ENCODE data around the gene NRXN2. TPM values are rescaled to one million over a fixed set of nuclear protein-coding genes. Genes with fewer than 3 reads are reported as not detected.

Gene NRXN2
- total RNA-seq, 1 donor from 2014 or later = 3.5 TPM

DNA sequence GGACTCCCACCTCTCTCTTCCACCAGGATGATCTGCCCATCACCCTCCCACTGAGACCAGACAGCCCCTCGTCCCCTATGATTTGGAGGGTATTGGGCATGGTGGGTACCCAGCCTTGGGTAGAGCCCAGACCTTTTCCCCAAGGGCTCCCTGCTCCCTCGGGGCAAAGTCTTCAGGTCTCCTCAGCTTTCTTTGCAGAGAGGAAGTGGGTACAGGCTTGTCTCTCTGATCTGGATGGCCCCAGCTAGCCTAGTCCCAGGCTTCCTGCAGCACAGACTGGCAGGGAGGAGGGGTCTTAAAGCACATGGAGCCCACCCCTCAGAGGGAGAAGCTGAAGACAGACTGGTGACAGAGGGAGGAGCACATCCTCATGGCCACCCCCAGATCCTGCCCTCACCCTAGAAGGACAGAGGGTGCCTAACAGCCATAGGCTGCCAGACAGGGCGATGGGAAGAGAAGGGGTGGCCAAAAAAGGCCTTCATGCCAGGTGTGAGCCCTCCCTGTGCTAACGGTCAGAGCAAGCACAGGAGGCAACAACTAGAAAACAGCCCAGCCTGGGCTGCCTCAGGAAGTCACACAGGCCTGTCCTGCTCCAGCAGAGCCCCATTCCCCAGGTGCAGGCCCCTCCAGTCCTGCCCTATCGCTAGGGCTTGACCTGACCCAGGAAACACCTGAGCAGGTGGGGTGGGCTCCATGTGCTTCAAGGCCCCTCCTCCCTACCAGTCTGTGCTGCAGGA is 101.5 kb downstream of the NRXN2 start:
- DNase-seq (ENCODE audit: low spot score) = no peak
- intact Hi-C loops (cut with DNase I) = no loop called here

DNA sequence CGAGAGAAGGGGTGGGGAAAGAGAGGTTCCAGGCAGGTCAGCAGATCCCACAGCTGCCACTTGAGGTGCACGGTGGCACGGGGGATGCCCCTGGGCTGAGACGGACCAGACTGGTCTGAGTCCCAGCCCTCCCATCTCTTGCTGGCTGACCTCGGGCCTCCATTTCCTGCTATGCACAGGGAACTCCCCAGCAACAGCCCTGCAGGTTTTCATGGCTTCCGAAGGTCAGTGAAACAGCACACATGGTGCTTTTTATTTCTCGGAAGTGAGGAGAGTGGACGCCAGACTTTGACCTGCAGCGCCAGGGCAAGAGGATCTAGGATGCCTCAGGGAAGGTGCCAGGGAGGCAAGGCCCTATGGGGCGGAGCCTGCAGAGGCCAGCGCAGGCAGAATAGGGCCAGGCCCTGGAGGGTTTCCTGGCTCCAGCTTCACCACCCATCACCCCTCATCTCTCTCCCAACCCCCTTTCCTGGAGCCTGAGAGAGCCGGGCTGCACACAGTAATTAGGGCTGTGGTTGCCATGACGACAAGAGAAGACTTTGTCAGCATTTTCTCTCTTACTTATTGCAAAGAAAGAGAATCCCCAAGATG is 102.5 kb downstream of the NRXN2 start:
- intact Hi-C loops (cut with DNase I) = no loop called here
- DNase-seq (ENCODE audit: low spot score) = no peak

DNA sequence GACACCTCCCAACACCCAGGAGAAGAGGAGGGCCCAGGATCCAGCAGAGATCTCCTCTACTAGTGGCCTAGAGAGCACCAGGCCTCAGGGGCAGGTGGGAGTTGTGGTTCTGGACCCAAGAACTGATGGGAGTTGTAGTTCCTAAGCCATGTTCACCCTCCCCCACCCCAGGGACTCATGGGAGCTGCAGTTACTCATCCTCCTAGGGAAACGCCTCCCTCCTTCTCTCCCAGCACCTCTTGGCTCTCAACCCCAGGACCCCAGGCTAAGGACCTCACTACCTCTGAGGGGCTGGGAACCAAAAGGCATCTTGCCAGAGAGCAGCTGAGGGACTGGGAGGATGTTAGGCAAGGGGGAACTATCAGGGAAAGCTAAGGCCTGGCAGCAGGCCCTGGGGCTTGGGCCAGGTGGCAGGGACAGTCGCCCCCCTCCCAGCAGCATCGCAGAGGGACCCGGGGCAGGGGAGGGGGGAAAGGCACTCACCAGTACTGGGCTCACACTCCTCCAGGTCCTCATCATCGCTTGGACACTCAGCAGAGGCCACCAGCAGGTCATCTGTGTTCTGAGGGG is 103.1 kb downstream of the NRXN2 start:
- intact Hi-C loops (cut with DNase I) = no loop called here
- DNase-seq (ENCODE audit: low spot score) = no peak

DNA sequence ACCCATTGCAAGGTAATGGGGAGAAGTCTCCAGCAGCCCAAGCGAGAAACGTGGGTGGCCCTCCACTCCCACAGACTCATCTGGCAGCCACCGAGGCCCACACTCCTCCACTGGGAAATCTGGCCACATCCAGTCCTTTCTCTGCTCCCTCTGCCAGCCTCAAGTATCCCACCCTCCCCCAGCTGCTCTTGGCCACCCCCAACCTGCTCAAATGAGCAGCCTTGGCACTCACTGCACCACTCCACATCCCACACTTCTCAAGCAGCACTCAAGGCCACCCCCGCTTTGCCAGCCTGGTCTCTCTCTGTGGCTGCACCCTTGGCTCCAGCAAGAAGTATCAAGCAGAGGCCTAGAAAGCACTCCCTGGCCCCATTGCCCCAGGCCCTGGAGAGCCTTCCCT is 103.8 kb downstream of the NRXN2 start:
- DNase-seq (ENCODE audit: low spot score) = no peak

DNA sequence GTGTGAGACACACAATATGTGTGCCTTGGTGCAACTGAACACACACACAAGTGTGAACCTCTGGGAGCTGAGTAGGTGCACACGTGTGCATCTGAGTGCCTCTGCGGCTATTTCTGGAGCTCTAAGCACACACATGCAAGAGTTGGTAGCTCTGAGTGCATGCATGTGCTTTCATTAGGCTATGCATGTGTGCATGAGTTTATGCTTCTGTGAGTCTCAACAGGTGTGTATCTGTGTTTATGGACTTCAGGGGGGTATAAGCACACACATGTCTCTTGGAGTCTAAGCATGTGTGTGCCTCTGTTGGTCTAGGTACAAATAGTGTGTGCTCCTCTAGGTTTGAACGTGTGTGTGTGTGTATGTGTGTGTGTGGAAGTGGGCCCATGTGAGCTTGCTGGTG is 106.2 kb downstream of the NRXN2 start:
- intact Hi-C loops (cut with DNase I) = no loop called here

More for the DNA sequence above, 103.8 kb downstream of the NRXN2 start:
- intact Hi-C loops (cut with DNase I) = no loop called here

DNA sequence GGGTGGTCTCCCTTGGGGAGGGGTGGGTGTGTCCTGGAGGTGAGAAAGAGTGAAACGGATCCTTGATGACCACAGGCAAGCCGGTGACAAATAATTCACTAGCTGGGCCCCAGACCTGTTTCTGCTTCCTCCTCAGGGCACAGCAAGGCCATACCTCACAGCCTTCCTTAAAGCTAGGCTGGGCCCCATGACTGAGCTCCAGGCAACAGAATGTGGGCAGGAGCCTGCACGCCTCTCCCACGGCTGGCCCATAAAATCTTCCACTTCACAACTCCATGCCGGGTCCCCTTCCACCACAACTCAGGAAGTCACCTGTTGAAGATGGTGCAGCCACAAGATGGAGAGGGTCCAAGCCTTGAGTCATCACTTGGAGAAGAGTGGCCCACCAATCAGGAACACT is 108.1 kb downstream of the NRXN2 start:
- no peak for DNase-seq (ENCODE audit: low spot score)
- intact Hi-C loops (cut with DNase I) = no loop called here

More for the DNA sequence above, 106.2 kb downstream of the NRXN2 start:
- DNase-seq (ENCODE audit: low spot score) = no peak

DNA sequence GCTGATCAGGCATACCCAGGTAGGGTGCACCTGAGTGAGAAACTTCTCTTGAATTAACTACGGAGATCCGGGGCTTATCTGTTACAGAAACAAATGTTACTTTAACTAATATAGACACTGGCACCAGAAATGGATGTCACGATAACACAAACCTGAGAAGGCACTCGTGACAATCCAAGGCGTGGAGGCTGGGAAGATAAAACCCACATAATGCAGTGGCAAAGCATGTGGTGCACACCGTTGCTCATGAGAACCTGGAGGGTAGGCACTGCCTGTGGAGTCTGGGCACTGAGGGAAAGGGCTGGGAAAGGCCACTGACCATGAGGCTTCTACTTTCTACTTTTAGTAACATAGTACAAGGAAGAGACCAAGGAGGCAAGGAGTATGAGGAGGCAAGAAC is 109.3 kb downstream of the NRXN2 start:
- intact Hi-C loops (cut with DNase I) = no loop called here

DNA sequence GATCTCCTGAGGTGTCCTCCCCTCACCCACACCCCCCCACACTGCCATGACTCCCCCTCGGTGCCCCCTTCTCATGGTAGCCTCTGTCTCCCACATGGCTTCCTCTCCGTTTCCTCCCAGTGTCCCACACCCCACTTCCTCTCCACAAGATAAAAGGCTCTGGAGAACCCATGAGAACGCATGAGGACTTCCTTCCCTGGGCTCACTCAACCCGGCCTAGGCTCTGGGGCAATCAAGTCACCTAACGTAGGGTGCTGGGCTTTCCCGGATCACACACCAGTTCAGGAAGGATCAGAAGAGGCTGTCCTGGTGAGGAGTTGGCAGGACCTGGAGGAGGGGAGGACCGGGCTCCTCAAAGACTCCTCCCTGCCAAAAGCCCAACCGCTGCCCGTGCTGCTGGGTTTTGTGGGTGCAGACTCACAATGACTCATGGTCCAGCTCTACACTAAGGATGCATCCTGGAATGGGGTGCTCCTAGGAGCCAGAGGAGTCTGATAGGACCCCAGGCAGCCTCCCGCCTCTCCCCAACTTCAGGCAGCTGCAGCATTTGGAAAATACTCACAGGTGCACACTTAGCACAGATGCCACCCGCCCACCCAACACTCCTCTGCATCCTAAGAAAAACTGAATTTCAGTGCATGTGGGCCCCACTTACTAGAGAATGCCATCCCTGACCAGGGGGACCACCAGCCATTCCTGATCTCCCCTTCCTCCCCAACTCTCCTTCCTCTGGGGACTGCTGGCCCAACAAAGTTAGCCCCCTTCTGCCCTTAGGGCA is 110.9 kb downstream of the NRXN2 start:
- no peak for DNase-seq (ENCODE audit: low spot score)
- intact Hi-C loops (cut with DNase I) = no loop called here

More for the DNA sequence above, 109.3 kb downstream of the NRXN2 start:
- DNase-seq (ENCODE audit: low spot score) = no peak

DNA sequence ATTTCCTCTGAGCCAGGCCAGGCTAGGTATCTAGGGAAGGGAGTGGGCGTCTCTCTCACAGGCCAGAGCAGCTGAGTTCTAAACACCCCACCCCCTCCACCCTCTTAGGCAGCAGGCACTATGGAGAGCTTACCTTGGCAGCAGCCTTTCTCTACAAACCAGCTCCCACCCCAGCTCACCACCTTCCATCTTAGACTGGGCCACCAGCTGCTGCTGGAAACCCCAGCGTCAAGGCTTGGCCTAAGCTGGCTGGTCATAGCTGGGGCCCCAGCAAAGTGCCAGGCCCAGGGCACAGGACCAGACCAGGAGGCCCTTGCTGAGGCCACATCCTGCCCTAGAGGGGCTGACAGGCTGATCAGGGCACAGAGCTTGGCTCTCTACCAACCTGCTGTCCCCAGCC is 111.8 kb downstream of the NRXN2 start:
- intact Hi-C loops (cut with DNase I) = no loop called here
- DNase-seq (ENCODE audit: low spot score) = no peak

DNA sequence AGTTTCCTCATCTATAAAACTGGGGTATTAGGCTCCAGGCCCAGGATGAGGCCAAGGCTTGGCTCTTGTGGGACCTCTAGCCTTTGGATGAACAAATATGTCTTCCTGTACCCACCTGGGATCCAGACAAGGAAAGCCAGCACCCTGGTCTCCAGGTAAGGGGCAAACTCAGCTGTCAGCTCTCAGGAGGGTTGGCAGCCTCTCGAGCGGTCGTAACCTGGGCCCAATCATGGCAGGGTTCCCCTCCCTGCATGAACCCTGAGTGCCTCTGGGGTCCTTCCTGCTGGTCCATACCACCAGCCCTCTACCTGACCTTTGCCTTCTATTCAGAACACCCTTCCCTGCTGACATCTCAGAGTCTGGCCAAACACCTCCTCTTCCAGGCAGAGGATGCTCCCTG is 112.4 kb downstream of the NRXN2 start:
- no peak for DNase-seq (ENCODE audit: low spot score)

DNA sequence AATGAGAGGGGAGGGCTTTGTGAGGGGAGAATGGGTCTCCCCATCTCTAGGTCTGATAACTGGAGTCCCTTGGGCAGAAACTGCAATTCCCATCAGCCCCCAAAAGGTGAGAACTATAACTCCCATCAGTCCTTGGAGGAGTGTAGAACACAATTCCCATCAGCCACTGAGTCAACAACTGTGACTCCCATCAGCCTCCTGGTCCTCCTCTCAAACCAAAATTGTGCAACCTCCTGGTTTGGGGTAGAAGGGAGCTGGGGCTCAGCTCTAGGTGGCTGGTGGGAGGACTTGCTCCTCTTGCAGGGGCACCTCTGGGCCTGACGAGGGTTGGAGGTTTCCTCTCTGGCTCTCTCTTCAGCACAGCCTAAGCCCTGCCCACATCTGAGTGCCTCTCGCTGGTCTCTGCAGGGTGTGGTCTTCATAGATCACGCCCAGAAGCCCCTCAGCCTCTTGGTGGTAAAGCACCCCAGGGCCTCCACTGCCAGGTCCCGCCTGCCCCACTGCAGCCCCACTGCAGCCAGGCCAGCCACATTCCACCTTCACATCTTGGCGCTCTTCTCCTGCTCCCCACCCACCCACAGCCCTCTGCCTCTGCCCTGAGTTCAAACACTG is 113.5 kb downstream of the NRXN2 start:
- DNase-seq (ENCODE audit: low spot score) = no peak
- intact Hi-C loops (cut with DNase I) = no loop called here

More for the DNA sequence above, 112.4 kb downstream of the NRXN2 start:
- intact Hi-C loops (cut with DNase I) = no loop called here

DNA sequence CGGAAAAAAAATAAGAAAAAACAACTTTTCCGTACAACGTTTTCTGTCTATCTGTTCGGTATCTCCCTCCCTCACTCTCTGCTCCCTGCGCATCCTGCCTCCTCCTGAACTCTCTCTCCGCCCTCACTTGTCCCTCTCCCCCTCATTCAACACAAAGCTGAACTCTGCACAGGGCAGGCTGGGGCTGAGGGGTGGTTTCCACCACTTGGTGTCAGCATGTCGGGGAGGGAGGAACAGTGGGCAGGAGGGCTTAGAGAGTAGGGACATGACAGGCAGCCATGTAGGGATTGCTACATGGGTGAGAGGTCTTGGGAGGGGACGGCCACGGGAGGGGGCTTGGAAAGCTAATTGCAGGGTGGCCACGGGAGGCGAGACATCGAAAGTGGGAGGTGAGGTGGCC is 114.4 kb downstream of the NRXN2 start:
- intact Hi-C loops (cut with DNase I) = no loop called here
- no peak for DNase-seq (ENCODE audit: low spot score)

DNA sequence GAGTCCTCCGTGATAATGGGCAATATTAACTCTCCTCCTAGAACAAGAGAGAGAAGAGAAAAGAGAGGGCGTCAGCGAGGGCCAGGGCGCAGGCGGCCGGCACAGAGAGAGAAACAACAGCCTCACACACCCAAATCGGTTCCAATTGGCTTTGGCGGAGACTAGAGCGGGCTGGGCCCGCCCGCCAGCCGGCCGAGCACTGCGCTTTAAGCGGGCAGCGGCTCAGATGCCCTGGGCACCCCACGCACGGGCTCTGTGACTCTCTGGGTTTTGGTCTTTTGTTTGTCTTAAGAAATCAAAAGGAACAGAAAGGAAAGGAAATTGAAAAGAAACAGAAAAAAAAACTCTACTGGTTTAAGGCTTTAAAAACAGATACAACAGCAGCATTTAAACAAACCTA is 115.0 kb downstream of the NRXN2 start:
- intact Hi-C loops (cut with DNase I) = no loop called here
- no peak for DNase-seq (ENCODE audit: low spot score)

DNA sequence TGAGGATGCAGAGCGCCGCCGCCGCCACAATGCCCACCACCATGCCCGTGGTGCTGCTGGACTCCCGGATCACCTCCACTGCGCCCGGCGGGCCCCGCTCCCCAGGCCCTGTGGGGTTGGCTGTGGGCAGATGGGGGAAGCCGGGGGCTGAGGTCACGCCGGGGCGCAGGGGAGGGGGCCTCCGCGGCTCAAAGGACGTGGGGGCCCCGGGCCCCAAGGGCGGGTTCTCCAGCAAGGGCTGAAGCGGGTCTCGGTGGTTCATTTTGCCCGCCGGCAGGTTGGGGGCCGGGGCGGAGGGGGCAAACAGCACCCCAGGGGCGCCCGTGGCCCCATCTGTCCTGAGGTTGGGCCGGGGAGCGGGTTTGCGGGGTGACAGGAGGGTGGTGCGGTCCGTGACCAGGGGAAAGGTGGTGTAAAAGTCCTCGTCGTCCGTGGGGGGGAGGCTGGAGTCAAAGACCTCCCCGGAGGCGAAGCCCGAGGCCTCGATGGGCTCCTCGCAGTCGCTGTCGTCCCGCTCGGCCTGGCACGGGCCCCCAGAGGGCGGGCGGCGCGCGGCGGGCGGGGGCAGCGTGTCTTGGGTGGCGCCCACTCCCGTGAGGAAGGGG is 115.5 kb downstream of the NRXN2 start:
- no peak for DNase-seq (ENCODE audit: low spot score)

DNA sequence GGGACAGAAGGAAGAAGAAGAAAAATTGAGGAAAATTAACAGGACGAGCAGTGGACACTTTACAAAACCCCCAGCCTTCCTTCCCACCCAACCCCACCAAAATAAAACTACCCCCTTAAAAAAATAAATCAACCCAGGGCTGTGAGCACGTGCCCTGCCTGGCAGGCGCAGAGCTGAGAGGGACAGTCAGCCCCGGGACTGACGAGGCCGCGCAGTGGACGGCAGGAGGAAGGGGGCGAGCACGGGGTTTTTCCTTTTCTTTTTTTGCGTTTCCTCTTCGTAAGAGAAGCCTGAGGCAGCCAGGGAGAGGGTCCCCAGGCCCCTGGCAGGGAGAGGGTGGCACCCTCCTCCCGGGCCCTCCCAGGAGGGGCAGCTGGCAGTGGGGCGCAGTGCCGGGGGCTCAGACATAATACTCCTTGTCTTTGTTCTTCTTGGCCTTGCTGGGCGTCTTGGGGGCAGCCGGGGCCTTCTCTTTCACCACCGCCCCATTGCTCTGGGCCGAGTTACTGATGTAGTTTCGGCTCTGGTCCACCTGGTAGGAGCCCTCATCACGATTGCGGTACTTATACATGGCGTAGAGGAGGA is 116.1 kb downstream of the NRXN2 start:
- DNase-seq (ENCODE audit: low spot score) = no peak
- intact Hi-C loops (cut with DNase I) = no loop called here

More for the DNA sequence above, 115.5 kb downstream of the NRXN2 start:
- intact Hi-C loops (cut with DNase I) = no loop called here

DNA sequence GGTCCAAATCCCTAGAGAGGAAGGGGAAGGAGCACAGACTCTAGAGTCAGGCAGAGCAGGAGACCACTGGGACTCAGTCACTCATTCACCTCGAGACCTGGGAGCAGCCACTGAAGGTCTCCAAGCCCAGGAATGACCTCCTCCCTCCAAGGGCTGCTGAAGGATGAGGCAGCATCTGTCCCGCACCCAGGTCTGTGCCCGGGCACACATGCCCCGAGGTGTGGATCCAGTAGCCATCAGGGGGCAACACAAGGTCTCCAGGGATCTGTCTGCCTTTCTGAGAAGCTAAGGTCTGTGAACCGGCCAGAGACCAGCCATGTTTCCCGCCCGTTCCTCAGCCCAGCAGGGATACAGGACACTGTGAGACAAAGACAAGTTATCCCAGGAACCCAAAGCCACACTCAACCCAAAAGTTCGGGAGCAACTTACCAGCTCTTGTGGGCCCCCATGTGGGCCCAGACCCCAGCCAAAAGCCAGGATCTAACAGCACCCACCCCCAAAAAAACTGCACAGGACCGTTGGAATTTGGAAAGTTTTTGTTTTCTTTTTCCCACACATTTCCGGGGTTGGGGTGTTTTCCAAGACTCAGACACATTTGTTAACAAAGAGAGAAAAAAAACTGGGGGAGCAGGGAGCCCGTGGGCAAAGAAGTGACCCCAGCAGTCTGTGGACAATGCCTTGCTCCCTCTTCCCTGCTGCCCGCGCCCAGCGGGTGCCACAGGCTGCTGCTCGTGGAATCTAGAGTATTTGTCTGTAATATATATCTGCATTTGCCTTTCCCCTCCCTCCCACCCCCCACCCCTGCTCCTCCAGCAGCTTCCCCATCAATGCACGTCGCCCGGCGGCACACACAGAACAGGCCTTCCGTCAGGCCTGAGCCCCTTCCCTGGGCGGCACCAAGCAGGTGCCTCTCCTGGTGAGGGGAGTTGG is 117.1 kb downstream of the NRXN2 start:
- DNase-seq (ENCODE audit: low spot score) = no peak
- intact Hi-C loops (cut with DNase I) = no loop called here

DNA sequence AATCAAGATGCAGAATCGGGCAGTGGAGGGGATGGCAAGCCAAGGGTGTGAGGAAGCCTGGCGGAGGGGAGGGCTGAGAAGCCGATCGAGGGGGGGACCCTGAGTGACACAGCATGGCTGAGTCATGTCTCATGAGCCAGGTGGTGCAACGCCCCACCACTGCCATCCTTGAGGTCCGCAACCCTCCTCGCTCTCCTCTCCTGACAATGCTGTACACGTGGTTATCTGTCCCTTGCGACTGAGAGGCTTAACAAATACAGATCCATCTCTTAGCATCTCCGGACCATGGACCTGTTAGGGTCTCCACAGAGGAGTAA is 117.8 kb downstream of the NRXN2 start:
- intact Hi-C loops (cut with DNase I) = no loop called here
- DNase-seq (ENCODE audit: low spot score) = no peak

DNA sequence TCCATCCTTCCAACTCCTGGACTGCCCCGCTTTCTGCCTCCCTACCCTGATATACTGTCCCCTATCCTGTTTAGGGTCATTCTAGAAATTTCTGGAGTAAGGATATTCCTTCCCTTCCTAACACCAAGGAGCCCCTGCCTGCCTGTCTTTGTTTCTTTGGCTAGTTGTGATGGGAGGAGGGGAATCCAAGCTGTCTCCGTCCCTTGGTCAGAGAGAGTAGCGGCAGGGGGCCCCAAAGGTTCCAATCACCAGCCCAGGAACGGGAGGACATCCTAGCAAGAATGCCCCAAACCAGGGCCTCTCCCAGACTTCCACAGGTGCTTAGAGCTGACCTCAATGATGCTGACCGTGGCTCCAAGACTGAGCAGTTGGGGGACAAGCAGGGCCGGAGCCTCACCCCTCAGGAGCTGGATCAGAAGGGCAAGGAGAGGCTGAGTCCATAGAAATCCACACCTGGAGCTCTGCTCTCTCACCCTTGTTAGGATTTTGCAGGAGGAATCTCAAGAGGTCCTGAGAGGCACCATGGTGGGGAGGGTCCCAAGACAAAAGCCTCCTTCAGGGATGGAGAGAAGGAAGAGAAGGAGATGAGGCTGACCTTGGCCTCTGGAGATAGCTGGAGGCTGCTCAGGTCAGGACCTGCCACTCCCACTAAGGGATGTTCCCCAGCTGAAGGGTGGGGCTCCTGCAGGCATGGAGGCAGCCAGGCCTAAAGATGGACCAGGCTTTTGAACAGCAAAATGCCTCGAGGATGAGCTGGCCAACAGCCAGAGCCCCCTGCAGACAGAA is 118.3 kb downstream of the NRXN2 start:
- intact Hi-C loops (cut with DNase I) = no loop called here
- no peak for DNase-seq (ENCODE audit: low spot score)

Data from cardiac septum (tissue), 1 donor.